ENCODE results near the gene NOD1. TPM values are rescaled to one million over a fixed set of nuclear protein-coding genes. Genes with fewer than 3 reads are reported as not detected.

NOD1 gene
- total RNA-seq, 2 donors from 2014 or later: 3.6 to 4.6 TPM

DNA sequence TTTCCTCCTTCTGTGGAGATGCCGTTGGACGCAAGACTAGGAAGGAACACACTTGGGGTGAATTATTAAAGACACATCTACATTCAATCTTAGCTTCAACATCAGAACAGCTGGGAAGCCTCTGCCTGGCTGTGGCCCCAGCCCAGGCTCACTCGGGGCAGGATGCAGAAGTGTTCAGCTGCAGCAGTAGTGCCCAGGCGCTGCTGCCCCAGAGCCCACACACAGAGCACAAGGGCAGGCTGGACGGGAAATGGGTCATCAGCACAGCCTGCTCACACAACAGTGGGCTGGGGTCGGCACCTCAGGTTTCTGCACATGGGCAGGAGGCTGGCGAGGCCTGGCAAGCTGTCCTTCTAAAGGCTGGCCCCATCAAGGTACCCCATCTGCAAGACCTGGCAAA, 42.5 kb downstream of the NOD1 start:
- ATAC-seq (no peak), DNase-seq (no peak)
- WGBS, 2 donors: 81 to 82% methylated on average over 2 to 7 of the region's 7 CpGs
- intact Hi-C loops (cut with DNase I): no loop called here
- TF ChIP-seq POLR2A (IDR thresholded peaks at IDR 0.05): no peak
- TF ChIP-seq, protein P1, sequence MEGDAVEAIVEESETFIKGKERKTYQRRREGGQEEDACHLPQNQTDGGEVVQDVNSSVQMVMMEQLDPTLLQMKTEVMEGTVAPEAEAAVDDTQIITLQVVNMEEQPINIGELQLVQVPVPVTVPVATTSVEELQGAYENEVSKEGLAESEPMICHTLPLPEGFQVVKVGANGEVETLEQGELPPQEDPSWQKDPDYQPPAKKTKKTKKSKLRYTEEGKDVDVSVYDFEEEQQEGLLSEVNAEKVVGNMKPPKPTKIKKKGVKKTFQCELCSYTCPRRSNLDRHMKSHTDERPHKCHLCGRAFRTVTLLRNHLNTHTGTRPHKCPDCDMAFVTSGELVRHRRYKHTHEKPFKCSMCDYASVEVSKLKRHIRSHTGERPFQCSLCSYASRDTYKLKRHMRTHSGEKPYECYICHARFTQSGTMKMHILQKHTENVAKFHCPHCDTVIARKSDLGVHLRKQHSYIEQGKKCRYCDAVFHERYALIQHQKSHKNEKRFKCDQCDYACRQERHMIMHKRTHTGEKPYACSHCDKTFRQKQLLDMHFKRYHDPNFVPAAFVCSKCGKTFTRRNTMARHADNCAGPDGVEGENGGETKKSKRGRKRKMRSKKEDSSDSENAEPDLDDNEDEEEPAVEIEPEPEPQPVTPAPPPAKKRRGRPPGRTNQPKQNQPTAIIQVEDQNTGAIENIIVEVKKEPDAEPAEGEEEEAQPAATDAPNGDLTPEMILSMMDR (IDR thresholded peaks at IDR 0.05): no peak
- Histone ChIP-seq H3K36me3 (replicated peaks in 1 of 2; ENCODE audit: insufficient read depth in 1 of 2, low read depth in 2 of 2) (peaks cover 0 to 1% of the 10 kb centered on the region in 2 donors), H3K27me3 (no peaks in the 10 kb centered on the region), H3K4me1 (peaks cover 43% of the 10 kb centered on the region), H3K4me3 (no peak overlapping the region), H3K9me3 (no peaks in the 10 kb centered on the region), H3K27ac (no peak overlapping the region)

DNA sequence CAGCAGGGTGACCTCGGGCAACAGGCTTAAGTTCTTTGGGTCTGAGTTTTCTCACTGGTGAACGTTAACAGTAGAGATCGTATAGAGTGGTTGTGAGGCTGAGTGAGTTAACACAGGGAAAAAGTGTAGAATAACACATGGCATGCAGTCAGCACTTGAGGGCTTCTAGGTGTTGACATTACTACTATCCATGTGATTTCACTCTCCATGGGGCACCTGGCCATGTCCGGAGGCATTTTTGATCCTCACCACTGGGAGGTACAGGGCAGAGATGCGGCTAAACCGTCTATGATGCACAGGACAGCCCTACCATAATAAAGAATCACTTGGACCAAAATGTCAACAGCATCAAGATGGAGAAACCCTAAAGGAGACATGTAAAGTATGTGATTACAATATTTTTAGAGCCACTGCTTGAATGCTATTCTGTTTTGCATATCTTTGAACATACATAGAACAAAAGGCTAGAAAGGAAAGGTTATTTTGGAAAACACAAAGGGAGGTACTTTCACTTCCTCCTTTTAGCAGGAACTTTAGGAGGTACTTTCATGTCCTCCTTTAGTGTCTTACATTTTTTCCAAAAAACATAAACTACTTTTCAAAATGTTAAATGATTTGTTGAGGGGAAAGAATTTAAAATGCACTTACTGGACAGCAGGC, 44.3 kb downstream of the NOD1 start:
- Histone ChIP-seq H3K27ac (no peak overlapping the region), H3K36me3 (replicated peaks in 1 of 2; ENCODE audit: insufficient read depth in 1 of 2, low read depth in 2 of 2) (peaks cover 0 to 1% of the 10 kb centered on the region in 2 donors), H3K4me1 (peaks cover 54% of the 10 kb centered on the region), H3K27me3 (no peaks in the 10 kb centered on the region), H3K9me3 (no peaks in the 10 kb centered on the region), H3K4me3 (no peak overlapping the region)
- 67 to 78% methylated on average over 6 of the region's 6 CpGs for whole genome bisulfite sequencing, 2 donors
- ATAC-seq: no peak
- intact Hi-C loops (cut with DNase I): no loop called here
- no peak for TF ChIP-seq POLR2A (IDR thresholded peaks at IDR 0.05)
- TF ChIP-seq, protein P1 (IDR thresholded peaks at IDR 0.05): no peak
- DNase-seq: no peak

DNA sequence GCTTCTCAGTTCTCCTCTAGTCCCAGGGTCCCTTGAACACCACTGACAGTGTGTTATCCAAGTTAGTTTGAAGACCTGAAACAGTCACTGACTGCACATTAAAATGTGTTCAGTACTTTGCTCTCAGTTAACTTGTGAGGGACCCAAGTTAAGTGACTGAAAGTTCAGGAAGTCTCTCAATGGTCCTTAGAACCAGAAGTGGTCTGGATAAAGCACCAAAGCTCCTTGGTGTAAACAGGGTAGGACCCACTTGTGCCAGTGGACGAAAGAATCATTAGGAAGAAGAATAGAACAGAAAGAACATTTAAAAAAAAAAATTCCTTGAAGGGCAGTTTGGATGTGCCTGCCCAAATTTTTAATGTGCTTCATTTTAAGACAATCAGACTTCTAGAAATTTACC, 45.1 kb downstream of the NOD1 start:
- Histone ChIP-seq H3K27me3 (no peaks in the 10 kb centered on the region), H3K4me3 (no peak overlapping the region), H3K4me1 (peaks cover 54% of the 10 kb centered on the region), H3K27ac (peak overlapping the region in 3 of 4 donors; percentile 58 to 66 (median 64)), H3K36me3 (replicated peaks in 1 of 2; ENCODE audit: insufficient read depth in 1 of 2, low read depth in 2 of 2) (peaks cover 0 to 1% of the 10 kb centered on the region in 2 donors), H3K9me3 (no peaks in the 10 kb centered on the region)
- 59 to 85% methylated on average over 1 of the region's 1 CpG for WGBS, 2 donors
- DNase-seq (no peak), ATAC-seq (no peak)
- TF ChIP-seq, protein P1 (IDR thresholded peaks at IDR 0.05): no peak
- TF ChIP-seq POLR2A (IDR thresholded peaks at IDR 0.05): no peak
- intact Hi-C loops (cut with DNase I): no loop called here

DNA sequence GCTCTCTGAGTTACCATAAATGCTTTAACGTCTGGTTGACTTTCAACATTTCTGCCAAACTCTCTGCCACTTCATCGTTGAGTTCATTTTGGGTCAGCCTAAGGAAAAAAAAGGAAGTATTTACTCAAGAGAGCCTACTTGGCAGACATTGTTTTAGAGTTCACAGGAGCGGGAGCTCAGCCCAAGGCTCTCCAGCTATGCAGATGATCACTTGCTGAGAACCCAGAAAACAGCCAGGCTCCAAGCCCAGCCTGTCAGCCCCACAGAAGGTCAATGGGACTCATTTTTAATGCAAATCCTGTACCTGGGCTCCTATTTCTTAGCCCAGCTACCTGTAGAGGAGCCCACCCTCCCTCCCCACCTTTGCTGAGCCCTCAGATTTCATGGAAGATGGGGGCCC, 45.5 kb downstream of the NOD1 start:
- H3K4me1 ChIP-seq: peaks cover 52% of the 10 kb centered on the region
- intact Hi-C loops (cut with DNase I): no loop called here
- no peaks in the 10 kb centered on the region for H3K9me3 ChIP-seq
- peak overlapping the region in 3 of 4 donors; percentile 58 to 66 (median 64) for H3K27ac ChIP-seq
- TF ChIP-seq, protein P1 (IDR thresholded peaks at IDR 0.05): no peak
- no peak for TF ChIP-seq POLR2A (IDR thresholded peaks at IDR 0.05)
- 4 to 6% methylated on average over 3 of the region's 3 CpGs for WGBS, 2 donors
- ATAC-seq (peak; percentile 91), DNase-seq (peak; percentile 73 to 88 (median 81))
- no peaks in the 10 kb centered on the region for H3K36me3 ChIP-seq (replicated peaks in 1 of 2; ENCODE audit: insufficient read depth in 1 of 2, low read depth in 2 of 2)
- H3K27me3 ChIP-seq: no peaks in the 10 kb centered on the region
- no peak overlapping the region for H3K4me3 ChIP-seq

DNA sequence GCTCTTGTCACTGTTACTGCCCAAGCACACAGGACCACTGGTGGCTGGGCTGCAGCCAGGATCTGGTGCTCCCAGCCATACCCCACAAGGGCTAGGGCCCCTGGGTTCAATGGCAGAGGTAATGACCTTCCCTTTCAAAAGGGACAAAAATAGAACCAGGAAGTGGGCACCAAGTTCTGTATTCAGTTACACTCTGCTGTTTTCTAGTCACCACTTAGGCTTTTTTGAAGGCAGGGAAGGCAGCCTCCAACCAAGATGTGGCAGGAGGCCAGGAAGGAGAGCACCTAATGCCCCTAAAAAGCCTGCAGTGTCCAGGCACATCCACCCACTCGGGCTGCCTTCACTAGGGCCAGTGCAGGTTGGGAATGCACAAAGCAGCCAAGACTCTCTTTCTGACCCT, 47.8 kb downstream of the NOD1 start:
- ATAC-seq (no peak), DNase-seq (peak in 1 of 4 donors; percentile 31)
- peak overlapping the region in 2 of 4 donors; percentile 23 to 24 for H3K27ac ChIP-seq

More for the DNA sequence above, 47.8 kb downstream of the NOD1 start:
- 26 to 60% methylated on average over 1 of the region's 1 CpG for WGBS, 2 donors
- H3K9me3 ChIP-seq: no peaks in the 10 kb centered on the region
- TF ChIP-seq, protein P1 (IDR thresholded peaks at IDR 0.05): no peak
- TF ChIP-seq POLR2A (IDR thresholded peaks at IDR 0.05): no peak
- intact Hi-C loops (cut with DNase I): no loop called here
- no peaks in the 10 kb centered on the region for H3K27me3 ChIP-seq
- no peak overlapping the region for H3K4me3 ChIP-seq
- H3K4me1 ChIP-seq: peaks cover 43% of the 10 kb centered on the region
- no peaks in the 10 kb centered on the region for H3K36me3 ChIP-seq (replicated peaks in 1 of 2; ENCODE audit: insufficient read depth in 1 of 2, low read depth in 2 of 2)
